Putamen (tissue), 1 donor: ENCODE data around the gene FHOD3.

Experiments
- DNase-seq: peaks from one replicate; pipeline ENCODE4 v3.0.0-alpha.2; 2016; ENCODE audit warnings: low spot score

FHOD3 gene

GRCh38 chr18:36481201-36481657, 183.7 kb downstream of the FHOD3 start:
- no peak for DNase-seq

GRCh38 chr18:36481935-36482334, 184.4 kb downstream of the FHOD3 start:
- DNase-seq, result no peak

GRCh38 chr18:36484591-36484990, 187.1 kb downstream of the FHOD3 start:
- no peak for DNase-seq

GRCh38 chr18:36485772-36486171, 188.3 kb downstream of the FHOD3 start:
- no peak for DNase-seq

- DNase-seq, result no peak
Measured at GRCh38 chr18:36488131-36488530, 190.6 kb downstream of the FHOD3 start.

- no peak for DNase-seq
Measured at GRCh38 chr18:36490897-36491296, 193.4 kb downstream of the FHOD3 start.

- no peak for DNase-seq
Measured at GRCh38 chr18:36492604-36493329, 195.3 kb downstream of the FHOD3 start.

- DNase-seq, result no peak
Measured at GRCh38 chr18:36493349-36494159, 196.0 kb downstream of the FHOD3 start.

- DNase-seq, result no peak
Measured at GRCh38 chr18:36494160-36494437, 196.6 kb downstream of the FHOD3 start.

- no peak for DNase-seq
Measured at GRCh38 chr18:36496022-36496421, 198.5 kb downstream of the FHOD3 start.

GRCh38 chr18:36499938-36500337, 202.4 kb downstream of the FHOD3 start:
- DNase-seq, result no peak

GRCh38 chr18:36501100-36501499, 203.6 kb downstream of the FHOD3 start:
- DNase-seq, result no peak

- DNase-seq, result no peak
Measured at GRCh38 chr18:36503477-36503876, 206.0 kb downstream of the FHOD3 start.

- no peak for DNase-seq
Measured at GRCh38 chr18:36504928-36505327, 207.4 kb downstream of the FHOD3 start.

GRCh38 chr18:36505665-36506064, 208.2 kb downstream of the FHOD3 start:
- no peak for DNase-seq

- DNase-seq, result no peak
Measured at GRCh38 chr18:36509646-36510197, 212.2 kb downstream of the FHOD3 start.

- DNase-seq, result no peak
Measured at GRCh38 chr18:36511791-36512352, 214.4 kb downstream of the FHOD3 start.

- DNase-seq, result no peak
Measured at GRCh38 chr18:36513556-36513955, 216.0 kb downstream of the FHOD3 start.

GRCh38 chr18:36514778-36515177, 217.3 kb downstream of the FHOD3 start:
- no peak for DNase-seq

GRCh38 chr18:36516258-36516657, 218.7 kb downstream of the FHOD3 start:
- DNase-seq, result no peak

GRCh38 chr18:36516726-36517125, 219.2 kb downstream of the FHOD3 start:
- DNase-seq, result no peak

- DNase-seq, result no peak
Measured at GRCh38 chr18:36518839-36519238, 221.3 kb downstream of the FHOD3 start.

GRCh38 chr18:36519358-36519757, 221.8 kb downstream of the FHOD3 start:
- no peak for DNase-seq
